ENCODE measurements around the gene AMT. TPM values are rescaled to one million over a fixed set of nuclear protein-coding genes. Genes with fewer than 3 reads are reported as not detected.

AMT gene
- total RNA-seq (10 to 100 TPM in 5 of 6 donors, 1 to 10 TPM in 1; 9.2 to 21.5 (median 12.8) TPM), polyA plus RNA-seq (10 to 100 TPM; 31.4 to 43.5 TPM)

DNA sequence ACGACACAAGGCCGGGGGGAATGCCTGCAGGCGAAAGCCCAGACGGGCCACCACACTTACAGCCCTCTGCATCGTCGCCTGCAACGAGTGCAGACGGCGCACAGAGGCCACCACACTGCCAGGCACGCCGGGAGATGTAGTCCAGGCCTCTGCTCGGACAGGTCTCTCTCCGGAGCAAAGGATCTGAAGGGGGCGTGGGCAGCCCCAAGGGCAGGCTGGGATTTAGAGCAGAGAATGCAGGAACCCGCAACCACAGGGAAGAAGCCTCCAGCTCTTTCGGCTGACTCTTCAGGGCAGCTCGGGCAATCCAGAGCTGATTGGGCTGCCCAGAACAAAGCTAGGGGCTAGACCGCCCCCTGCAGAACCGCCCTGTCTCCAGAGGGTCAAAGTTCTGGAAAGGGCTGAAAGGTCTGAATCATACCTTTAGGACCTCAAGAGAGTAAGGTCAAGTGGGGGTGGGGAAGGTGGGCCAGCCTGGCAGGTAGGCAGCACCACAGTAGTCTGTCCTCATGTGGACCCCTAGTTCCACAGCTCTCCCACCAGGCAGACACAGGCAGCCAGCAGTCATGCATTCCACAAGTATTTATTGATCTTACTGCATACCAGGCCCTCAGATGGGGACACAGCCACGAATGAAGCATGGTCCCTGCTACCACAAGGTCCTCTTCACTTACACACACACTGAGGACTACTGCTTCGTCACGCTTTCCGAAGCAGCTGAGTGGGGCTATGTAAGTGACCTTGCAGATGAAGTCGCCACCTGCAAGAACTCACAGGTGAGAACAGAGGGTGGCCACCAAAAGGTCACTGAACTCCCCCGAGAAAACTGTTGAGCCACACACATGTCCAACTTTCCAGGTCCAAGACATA, at the start of gene AMT:
TSS of gene AMT (minus strand) at position 95 of the 870 bp plus-strand sequence. CDS start at position 72, 23 bp downstream.
- FAIRE-seq = no peak
- Histone ChIP-seq H3K4me3 (peak within 1 kb of the TSS; percentile 16 to 56 (median 41)), H3K36me3 (peaks cover 0 to 6% (median 0%) of the 10 kb centered on the region in 3 donors), H3K27ac (peak within 1 kb of the TSS; percentile 52 to 69 (median 59)), H3K4me1 (peaks cover 7 to 20% (median 12%) of the 10 kb centered on the region in 3 donors), H3K27me3 (no peaks in the 10 kb centered on the region), H3K9me3 (no peaks in the 10 kb centered on the region)
- 10 to 21% methylated on average over 25 of the region's 25 CpGs for WGBS, 2 donors
- TF ChIP-seq CTCF (IDR thresholded peaks at IDR 0.05) = no peak
- intact Hi-C loops (cut with DNase I) = no loop called here
- peak; percentile 86 to 93 (median 92) for ATAC-seq
- peak; percentile 75 to 93 (median 78) for DNase-seq

DNA sequence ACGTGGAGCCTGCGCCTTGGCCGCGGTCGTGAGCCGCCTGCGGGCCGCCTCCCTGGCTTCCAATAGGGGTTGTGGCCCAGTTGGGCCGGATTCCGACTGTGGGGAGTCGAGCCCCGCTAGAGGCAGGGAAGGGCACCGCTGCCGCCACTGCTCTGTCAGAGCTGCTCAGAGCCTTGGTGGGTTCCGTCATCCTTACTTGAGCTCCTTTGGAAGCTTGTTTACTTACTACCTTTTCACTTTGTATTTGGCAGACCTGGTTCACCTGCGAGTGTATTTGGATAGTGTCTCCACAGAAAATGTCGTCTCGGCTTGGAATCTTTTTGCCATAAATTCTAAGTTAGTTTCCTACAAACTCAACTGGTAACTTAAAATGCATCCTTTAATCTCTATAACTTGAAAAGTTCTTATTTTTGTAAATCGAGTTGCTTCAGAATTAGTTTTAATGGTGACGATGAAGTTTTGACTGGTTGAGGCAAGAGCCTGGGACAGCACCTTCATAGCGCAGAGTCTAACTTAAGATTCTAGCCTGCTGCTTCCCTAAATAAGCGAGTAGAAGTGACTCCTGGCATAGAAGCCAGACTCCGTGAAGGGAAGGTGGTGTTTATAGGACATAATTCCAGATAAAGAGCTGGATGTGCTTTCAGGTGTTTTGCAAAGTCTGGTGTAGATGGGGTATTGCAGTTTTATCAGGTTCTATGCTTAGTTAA, 48.6 kb upstream of the AMT start:
- H3K36me3 ChIP-seq = no peaks in the 10 kb centered on the region
- H3K27me3 ChIP-seq = no peaks in the 10 kb centered on the region
- intact Hi-C loops (cut with DNase I) = loop anchor here in 1 of 3 donors (5.0 kb wide), 1 partner anchor 41 kb away; no protein-coding TSS in a partner anchor
- ATAC-seq (peak in 2 of 4 donors; percentile 18 to 42), DNase-seq (no peak), FAIRE-seq (no peak)
- TF ChIP-seq CTCF (IDR thresholded peaks at IDR 0.05) = no peak
- peak overlapping the region; percentile 83 to 97 (median 97) for H3K27ac ChIP-seq
- H3K4me1 ChIP-seq = peaks cover 13 to 41% (median 31%) of the 10 kb centered on the region in 3 donors
- 1% methylated on average over 23 of the region's 23 CpGs for WGBS, 2 donors
- peak overlapping the region; percentile 75 to 96 (median 83) for H3K4me3 ChIP-seq
- H3K9me3 ChIP-seq = no peaks in the 10 kb centered on the region

GRCh38 chr3:49469936-49470713, 47.9 kb upstream of the AMT start, which contains the start of gene DAG1:
Gene DAG1 (plus strand): TSS chr3:49470267. CDS start chr3:49510535, 40,268 bp downstream.
- H3K27me3 ChIP-seq = no peaks in the 10 kb centered on the region
- no peak for FAIRE-seq
- intact Hi-C loops (cut with DNase I) = loop anchor here in 1 of 3 donors (5.0 kb wide), 1 partner anchor 42 kb away; no protein-coding TSS in a partner anchor
- H3K27ac ChIP-seq = peak within 1 kb of the TSS; percentile 83 to 97 (median 97)
- DNase-seq = peak; percentile 98 to 99 (median 98)
- H3K4me1 ChIP-seq = peaks cover 20 to 45% (median 39%) of the 10 kb centered on the region in 3 donors
- no peaks in the 10 kb centered on the region for H3K36me3 ChIP-seq
- no peak for TF ChIP-seq CTCF (IDR thresholded peaks at IDR 0.05)
- peak; percentile 84 to 91 (median 87) for ATAC-seq
- peak within 1 kb of the TSS; percentile 75 to 96 (median 83) for H3K4me3 ChIP-seq
- no peaks in the 10 kb centered on the region for H3K9me3 ChIP-seq
- 1% methylated on average over 53 to 108 of the region's 108 CpGs for WGBS, 2 donors

DNA sequence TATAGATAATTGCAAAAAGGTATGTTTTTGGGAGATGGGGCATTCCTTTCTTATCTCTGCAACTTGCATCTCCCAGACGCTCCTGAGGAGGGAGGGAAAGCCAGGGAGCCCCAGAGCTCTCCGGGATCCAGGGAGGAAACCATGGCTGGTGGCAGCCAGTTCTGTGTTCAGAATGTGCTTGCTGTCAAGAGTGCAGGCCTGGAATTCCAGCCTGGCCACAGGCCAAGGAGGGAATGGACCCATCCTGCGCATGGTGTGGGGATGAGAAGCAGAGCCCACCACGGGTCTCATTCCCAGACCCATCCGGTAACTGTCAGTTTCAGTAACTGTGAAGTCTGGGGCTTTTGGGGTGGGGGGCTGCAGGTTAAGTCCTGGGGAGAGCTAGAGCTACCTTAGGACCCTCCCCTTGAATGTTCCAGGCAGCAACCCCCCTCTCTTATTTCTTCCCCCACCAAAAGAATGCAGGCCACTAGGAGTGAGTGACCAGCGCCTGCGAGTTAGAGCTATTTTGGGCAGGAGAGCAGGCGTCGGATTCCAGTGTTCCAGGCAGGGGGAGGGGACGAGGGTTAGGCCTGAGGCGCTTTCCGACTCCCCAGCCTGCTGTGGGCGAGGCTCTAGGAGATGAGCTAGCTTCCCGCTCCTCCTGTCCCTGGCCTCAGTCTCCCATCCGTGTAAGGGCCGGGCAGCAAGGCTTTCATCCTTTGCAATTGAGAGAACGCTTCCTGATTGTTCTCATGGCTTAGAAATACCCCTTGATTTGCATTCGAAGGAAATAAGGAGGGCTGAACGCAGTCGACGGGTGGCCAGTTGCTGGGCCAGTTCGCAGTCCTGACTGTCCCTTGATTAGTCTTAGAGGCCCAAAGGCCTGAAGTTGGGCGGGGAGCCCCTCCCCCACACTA, 47.0 kb upstream of the AMT start:
- no peak for TF ChIP-seq CTCF (IDR thresholded peaks at IDR 0.05)
- DNase-seq (peak; percentile 66 to 85 (median 72)), FAIRE-seq (no peak), ATAC-seq (peak; percentile 18 to 50 (median 38))
- intact Hi-C loops (cut with DNase I) = no loop called here
- Histone ChIP-seq H3K36me3 (no peaks in the 10 kb centered on the region), H3K9me3 (no peaks in the 10 kb centered on the region), H3K4me1 (peaks cover 20 to 46% (median 39%) of the 10 kb centered on the region in 3 donors), H3K27ac (peak overlapping the region; percentile 83 to 97 (median 95)), H3K4me3 (peak overlapping the region; percentile 20 to 91 (median 75)), H3K27me3 (no peaks in the 10 kb centered on the region)
- 9% methylated on average over 23 of the region's 23 CpGs for WGBS, 2 donors
